A172 (cell line): ENCODE results near the gene FAM20C. TPM values are rescaled to one million over a fixed set of nuclear protein-coding genes. Genes with fewer than 3 reads are reported as not detected.

Experiments
- DNase-seq: peaks from one replicate; pipeline ENCODE4 v3.0.0-alpha.2; 2015; ENCODE audit warnings: low spot score
- total RNA-seq: library from RNA; depleted of rRNA; stranded (reverse); fragments of >200 nt; shearing (Covaris generic); gene quantifications from 2 replicates; pipeline ENCODE4 v1.2.3, GENCODE V29; 2014

Gene FAM20C
- total RNA-seq, 1 experiment from 2014 or later, result 30.2 TPM

GRCh38 chr7:270351-270983 is 78.1 kb downstream of the FAM20C start:
- DNase-seq, result no peak

DNA sequence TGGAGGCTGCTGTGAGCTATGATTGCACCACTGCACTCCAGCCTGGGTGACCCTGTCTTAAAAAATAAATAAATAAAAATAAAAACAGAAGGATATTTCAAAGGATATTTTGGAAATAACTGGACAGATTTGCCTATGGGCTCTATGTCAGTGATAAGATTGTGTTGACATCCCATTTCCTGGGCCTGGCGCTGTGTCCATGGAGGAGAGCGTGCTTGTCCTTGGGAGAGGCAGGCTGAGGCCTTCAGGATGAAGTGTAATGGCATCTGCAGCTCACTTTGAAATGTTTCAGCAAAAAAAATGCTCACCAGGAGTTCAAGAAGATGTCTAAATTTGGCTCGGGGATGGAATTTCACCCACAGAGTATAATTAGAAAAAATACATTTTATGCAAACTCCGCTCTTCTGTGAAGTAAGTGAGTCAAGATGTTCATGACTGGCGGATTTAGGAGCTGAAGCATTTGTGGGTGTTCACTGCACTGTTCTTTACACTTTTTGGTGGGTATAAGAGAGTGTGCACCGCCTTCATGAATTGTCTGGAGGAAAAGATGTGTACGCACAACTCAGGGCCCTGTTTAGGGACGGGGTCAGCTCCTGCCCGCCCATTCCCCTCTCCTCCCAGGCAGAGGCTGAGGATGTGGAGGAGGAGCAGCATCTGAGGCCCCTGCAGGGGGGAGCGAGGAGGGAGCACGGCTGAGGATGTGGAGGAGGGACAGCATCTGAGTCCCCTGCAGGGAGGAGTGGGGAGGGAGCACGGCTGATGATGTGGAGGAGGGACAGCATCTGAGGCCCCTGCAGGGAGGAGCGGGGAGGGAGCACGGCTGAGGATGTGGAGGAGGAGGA is 79.1 kb downstream of the FAM20C start:
- no peak for DNase-seq

GRCh38 chr7:272108-272615 is 79.8 kb downstream of the FAM20C start:
- DNase-seq, result no peak

GRCh38 chr7:272631-273030 is 80.3 kb downstream of the FAM20C start:
- no peak for DNase-seq

DNA sequence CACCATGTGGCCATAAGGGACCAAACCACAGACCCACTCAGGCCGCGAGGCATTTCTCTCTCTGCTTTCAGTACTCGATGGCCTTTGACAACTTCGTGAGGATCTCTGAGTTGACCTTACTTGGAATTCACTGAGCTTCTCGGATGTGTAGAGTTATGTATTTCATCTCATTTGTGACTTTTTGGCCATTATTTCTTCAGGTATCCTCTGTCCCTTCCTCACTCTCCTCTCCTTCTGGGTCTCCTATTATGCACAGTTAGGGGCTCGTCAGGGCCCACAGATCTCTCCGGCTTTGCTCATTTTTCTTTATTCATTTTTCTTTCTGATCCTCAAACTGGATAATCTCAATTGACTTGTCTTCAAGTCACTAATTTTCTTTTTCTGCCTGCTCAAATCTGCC is 81.0 kb downstream of the FAM20C start:
- no peak for DNase-seq

- no peak for DNase-seq
These were observed 81.9 kb downstream of the FAM20C start for GRCh38 chr7:274266-274665.

- no peak for DNase-seq
These were observed 84.0 kb downstream of the FAM20C start for GRCh38 chr7:276230-276835.

DNA sequence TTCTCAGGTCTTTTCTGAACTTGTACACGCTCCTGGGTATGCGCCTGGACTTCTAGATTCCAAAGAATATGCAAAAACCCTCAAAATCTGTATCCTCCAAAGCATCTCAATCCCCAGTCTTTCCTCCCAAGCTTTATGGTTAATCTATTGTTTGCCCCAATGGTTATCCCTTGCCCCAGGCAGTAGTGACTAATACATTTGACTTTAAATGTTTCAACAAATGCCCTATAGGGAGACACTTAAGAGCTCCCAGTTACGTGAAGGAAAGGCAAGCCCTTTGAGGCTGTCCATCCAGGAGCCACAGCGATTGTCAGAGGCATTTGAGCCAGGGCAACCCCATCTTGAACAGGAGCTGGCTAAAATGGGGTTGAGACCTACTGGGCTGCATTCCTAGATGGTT is 84.9 kb downstream of the FAM20C start:
- no peak for DNase-seq

- no peak for DNase-seq
These were observed 85.7 kb downstream of the FAM20C start for GRCh38 chr7:278081-278480.

- no peak for DNase-seq
These were observed 87.5 kb downstream of the FAM20C start for GRCh38 chr7:279821-280220.

DNA sequence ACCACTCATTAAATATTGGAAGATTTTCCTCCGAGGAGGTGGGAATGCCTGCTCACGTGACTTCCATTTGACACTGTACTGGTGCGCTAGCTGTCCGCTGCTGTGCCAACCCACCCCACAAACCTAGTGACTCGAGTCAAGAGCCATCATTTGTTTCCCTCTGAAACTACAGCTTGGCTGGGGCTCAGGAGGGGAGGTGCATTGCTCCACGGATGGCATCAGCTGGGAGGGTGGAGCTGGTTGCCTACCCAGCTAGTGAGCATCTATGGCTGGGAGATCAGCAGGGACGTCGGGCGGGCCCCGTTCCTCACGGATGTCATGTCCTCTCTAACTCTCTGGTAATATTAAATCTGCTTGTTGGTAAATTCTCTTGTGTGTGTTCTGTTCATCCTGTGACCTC is 88.1 kb downstream of the FAM20C start:
- no peak for DNase-seq

GRCh38 chr7:281637-282036 is 89.3 kb downstream of the FAM20C start:
- no peak for DNase-seq

DNA sequence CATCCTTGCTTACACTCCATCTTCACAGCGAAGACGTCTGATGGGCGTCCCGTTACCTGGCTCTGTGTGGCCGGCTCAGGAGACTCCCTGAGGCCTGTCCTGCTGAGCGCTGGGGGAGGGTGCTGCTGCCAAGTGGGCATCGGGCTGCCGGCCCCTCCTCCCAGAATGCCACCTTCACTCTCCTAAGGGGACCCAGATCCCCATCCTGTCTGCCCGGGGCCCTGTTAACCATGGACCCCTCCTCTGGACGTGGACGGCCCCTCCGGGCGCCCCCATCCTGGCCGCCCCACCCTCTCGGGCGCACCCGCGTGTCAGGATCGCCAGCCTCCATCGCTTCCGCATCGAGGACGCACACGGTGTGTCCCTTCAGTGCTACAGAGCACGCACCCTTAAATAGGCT is 90.2 kb downstream of the FAM20C start:
- DNase-seq, result no peak

DNA sequence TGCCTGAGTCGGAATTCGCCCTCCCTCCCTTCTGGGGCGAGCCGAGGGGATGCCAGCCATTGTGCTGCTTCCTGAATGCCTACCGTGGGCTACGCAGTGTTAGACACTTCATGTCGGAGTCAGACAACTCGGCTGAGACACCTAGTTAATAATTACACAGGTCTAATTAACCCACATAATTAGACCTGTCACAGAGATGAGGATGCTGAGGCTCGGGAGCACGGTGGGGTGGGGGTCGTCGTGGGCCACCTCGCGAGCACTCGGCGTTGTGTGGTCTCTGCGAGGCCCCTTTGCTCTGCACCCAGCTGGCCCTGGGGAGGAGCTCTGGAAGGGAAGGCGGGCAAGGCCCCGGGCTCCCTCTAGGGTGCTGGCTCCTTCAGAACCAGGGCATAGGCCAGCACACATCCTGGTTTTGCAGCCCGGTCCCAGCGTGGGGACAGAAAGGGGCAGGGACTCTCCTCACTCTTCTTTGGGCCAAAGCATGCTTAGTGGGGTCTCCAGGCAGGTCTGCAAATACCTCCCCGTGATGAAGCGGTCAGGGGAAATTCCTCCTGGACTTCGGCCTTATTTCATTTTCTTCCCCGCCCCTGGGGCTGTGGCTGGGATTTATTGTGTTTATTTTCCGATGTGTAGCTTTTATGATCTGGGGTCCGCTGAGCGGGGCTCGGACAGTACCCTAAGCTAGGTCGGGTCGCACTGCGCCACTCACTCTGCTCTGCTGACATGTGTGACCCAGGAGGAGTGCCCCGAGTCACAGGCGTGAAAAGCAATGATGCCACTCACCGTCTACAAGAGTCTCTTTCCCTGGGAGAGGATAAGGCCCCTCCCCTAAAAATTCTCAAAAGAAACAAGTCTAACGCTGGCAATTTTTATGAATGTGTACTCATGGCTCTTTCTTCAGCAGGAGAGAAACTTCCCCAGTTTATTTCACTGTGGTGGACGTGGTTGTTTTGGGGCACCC is 92.7 kb downstream of the FAM20C start:
- no peak for DNase-seq

- no peak for DNase-seq
These were observed 93.4 kb downstream of the FAM20C start for GRCh38 chr7:285731-286130.

- DNase-seq, result no peak
These were observed 93.9 kb downstream of the FAM20C start for GRCh38 chr7:286266-286665.

GRCh38 chr7:288671-289101 is 96.3 kb downstream of the FAM20C start:
- no peak for DNase-seq

- DNase-seq, result no peak
These were observed 96.9 kb downstream of the FAM20C start for GRCh38 chr7:289209-289755.

GRCh38 chr7:289756-290553 is 97.6 kb downstream of the FAM20C start, which contains the start of gene FOXL3:
FOXL3 (plus strand) TSS chr7:290170; CDS start chr7:290170, 0 bp downstream.
- no peak for DNase-seq
